MM.1S (cell line): Measurements from ENCODE around the gene TET2.

Experiments used
- CTCF ChIP-seq: fragments of 300-600 bp; sonication (generic); IDR thresholded peaks from 2 replicates; pipeline ENCODE4 v1.5.1; 2016; ENCODE audit warnings: antibody characterized with exemption, low read length, mixed read lengths
- EZH2 ChIP-seq: fragments of 300-600 bp; sonication (generic); optimal IDR thresholded peaks from 2 replicates; pipeline ENCODE3; 2017; ENCODE audit warnings: low read depth, mild to moderate bottlenecking, antibody characterized with exemption, low read length, mixed read lengths

GRCh38 chr4:105234582-105234981, 87.9 kb downstream of the TET2 start:
- TF ChIP-seq CTCF (no peak), EZH2 (no peak)
